Renal cortical epithelial cell (primary cell): ENCODE data around the gene PRKN. TPM values are rescaled to one million over a fixed set of nuclear protein-coding genes. Genes with fewer than 3 reads are reported as not detected.
"Not testable (repeated sequence)": the region's sequence is repeated elsewhere in the genome, so short reads cannot be mapped to it uniquely, and the experiment has no call there.

Source experiments
- DNase-seq: peaks from one replicate; pipeline ENCODE4 v3.0.0-alpha.2; 2011; ENCODE audit warnings: low read depth
- total RNA-seq: library from RNA; depleted of rRNA; stranded (reverse); fragments of >200 nt; gene quantifications from 2 replicates; pipeline ENCODE4 v1.2.3, GENCODE V29; 2014

Gene PRKN
- total RNA-seq, 1 donor from 2014 or later = 3.6 TPM

GRCh38 chr6:161315246-161315917 is 1412.2 kb downstream of the PRKN start:
- not testable (repeated sequence) for DNase-seq

GRCh38 chr6:161314541-161315245 is 1412.9 kb downstream of the PRKN start:
- not testable (repeated sequence) for DNase-seq

DNA sequence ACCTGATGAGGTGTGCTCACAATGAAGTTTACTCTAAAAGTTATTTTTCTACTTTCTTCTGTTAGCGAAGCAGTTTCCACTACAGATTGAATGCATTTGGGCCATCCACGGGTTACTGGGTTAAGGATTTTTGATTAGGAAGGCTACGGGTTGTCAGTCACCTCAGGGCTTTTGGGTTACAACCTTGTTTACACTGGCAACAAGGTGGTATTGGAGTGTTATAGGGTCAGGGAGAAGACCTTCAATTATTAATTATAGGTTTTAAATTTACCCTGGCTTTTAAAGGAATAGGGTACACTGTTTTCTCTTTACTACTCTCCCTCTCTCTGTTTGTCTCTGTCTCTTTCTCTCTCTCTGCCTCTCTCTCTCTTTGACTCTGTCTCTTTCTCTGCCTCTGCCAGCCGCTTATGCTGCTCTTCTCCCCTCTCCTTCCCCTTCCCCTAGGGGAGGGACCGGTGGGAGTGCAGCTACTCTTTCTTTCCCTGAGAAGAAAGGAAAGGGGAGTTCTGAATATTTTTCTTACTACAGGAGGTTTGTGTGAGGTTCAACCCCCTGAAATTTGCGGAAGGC is 1413.5 kb downstream of the PRKN start:
- DNase-seq = no peak

DNA sequence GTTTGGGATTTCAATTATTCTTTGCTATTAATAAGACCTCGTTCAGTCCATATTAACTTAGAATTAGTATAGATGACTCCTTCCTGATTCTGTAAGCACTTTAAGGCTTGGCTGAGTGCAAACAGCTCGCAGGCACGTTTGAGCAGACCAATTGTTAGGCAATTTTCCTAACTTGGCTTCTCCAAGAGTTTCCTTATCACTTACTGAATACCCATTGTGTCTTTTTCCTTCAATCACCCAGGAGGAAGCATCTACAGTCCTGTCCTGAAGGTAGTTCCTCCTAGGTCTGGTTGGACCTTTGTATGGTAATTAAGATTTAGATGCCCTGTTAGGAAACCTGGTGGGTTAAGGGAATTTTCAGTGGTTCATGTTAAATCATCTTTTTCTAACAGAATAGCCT is 1414.1 kb downstream of the PRKN start:
- DNase-seq = not testable (repeated sequence)

DNA sequence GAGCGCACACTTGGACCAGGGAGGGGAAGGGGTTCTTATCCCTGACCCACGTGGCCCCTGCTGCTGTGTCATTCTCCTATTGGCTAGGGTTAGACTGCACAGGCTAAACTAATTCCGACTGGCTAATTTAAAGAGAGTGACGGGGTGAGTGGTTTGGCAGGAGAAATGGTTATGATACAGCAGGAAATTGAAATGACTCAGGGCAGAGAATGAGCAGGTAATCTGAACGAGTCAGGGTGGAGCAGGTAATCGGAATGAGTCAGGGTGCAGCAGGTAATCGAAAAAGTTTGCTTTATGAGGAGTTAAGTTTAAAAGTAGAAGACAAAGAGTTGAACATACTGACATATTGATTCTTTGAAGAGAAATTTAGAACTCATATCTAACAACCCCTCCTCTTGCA is 1417.8 kb downstream of the PRKN start:
- not testable (repeated sequence) for DNase-seq

GRCh38 chr6:161308075-161308655 is 1419.4 kb downstream of the PRKN start:
- DNase-seq = no peak

GRCh38 chr6:161305860-161306259 is 1421.7 kb downstream of the PRKN start:
- DNase-seq = no peak

GRCh38 chr6:161303628-161304340 is 1423.8 kb downstream of the PRKN start:
- no peak for DNase-seq

DNA sequence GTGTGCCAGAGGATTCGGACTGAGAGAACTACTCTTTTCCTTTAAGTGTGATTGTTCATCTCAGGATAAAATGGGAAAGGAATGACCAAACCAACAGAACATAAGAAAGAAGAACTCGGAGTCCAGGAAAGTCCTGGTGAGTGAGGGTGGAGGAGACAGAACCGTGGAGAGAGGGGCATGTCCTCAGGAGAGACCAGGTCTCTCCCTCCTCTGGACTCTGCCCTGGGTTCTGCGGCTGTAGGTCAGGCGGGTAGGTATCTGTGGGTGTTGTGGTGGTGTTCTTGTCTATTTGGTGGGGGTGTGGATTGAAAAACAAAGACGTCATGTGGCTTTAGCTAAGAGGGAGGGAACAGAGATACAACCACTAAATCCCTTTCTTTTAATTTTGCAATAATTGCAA is 1424.6 kb downstream of the PRKN start:
- no peak for DNase-seq

DNA sequence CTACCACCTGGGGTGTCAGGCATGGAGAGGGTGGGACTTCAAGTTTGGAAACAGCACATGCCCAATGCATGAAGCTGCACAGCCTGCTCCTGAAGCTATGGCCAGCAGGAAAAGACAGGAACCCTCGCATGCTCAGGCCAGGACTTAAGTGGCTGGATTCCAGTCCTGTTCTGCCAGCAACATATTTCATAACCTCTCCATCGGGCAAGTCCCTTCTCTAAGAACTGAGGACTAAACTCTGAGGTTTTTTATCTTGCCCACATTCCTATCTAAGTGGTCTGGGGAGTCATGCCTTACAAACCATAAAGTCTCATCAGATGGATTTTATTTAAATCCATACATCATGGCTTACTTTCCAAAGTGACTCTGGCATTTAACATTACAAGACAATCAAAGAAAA is 1426.2 kb downstream of the PRKN start:
- no peak for DNase-seq

DNA sequence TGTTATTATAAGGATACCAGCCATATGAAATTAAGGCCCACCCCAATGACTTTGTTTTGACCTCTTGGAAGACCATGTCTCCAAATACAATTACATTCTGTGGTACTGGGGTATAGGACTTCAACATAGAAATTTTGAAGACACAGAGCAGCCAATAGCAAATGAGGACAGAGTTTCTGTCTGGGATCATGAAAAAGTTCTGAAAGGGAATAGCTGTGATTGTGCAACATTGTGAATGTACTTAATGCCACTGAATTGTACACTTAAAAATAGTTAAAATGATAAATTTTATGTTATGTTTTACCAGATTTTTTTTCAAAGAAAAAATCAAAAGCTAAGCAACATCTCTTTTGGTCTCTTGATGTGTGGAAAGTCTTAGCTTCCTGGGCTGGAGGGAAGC is 1426.7 kb downstream of the PRKN start:
- DNase-seq = no peak

DNA sequence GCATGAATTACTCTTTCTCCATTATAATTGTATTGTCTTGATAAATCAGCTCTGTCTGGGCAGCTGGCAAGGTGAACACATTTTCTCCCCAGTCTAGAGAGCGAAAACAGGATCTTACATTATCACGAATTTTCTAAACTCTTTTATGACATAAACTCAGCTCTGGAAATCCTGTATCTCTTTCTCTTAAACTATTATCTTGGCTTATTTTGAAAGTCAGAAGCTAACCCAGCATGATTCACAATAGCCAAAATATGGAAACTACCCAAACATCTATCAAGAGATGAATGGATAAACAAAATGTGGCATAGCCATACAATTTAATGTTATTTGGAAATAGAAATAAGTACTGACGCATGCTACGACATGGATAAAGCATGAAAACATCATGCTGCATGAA is 1427.8 kb downstream of the PRKN start:
- no peak for DNase-seq

Other genes starting within 250 kb of the PRKN start
- 2.5 TPM in 1 of 2 replicates, not detected in the other for gene PACRG, start 208 bp upstream of the PRKN start, total RNA-seq